Neural cell (in vitro differentiated cells): Measurements from ENCODE around the gene PIK3R3. TPM values are rescaled to one million over a fixed set of nuclear protein-coding genes. Genes with fewer than 3 reads are reported as not detected.
"Not testable (repeated sequence)": the region's sequence is repeated elsewhere in the genome, so short reads cannot be mapped to it uniquely, and the experiment has no call there.

ENCODE experiments used
- H2AFZ ChIP-seq: fragments of 200-600, 300-800 bp; sonication (generic), shearing (Covaris generic); 2 replicates; pipeline ENCODE4 v1.6.0; 2014; ENCODE audit warnings: low read depth, mild to moderate bottlenecking, antibody characterized with exemption, low read length, moderate library complexity
- H3F3A ChIP-seq: fragments of 200-600 bp; shearing (Covaris generic); 2 replicates; pipeline ENCODE4 v1.6.1; 2016; ENCODE audit warnings: mild to moderate bottlenecking, moderate library complexity, mixed read lengths, antibody characterized with exemption, low read length; ENCODE audit not compliant: insufficient read depth, poor library complexity, severe bottlenecking
- H3K27ac ChIP-seq: fragments of 200-600, 300-800 bp; sonication (generic), shearing (Covaris generic); 2 replicates; pipeline ENCODE4 v1.5.1; 2014; ENCODE audit warnings: mild to moderate bottlenecking, low read length, moderate library complexity
- H3K27me3 ChIP-seq: fragments of 300-800, 200-600 bp; sonication (generic), shearing (Covaris generic); 2 replicates; pipeline ENCODE4 v1.6.0; 2014; ENCODE audit warnings: mild to moderate bottlenecking, low read depth, low read length, moderate library complexity; ENCODE audit not compliant: insufficient read depth
- H3K36me3 ChIP-seq: fragments of 300-800, 200-600 bp; sonication (generic), shearing (Covaris generic); 2 replicates; pipeline ENCODE4 v1.5.1; 2014; ENCODE audit warnings: mild to moderate bottlenecking, antibody characterized with exemption, low read length, moderate library complexity; ENCODE audit not compliant: insufficient read depth
- H3K4me2 ChIP-seq: fragments of 300-800, 200-600 bp; sonication (generic), shearing (Covaris generic); 2 replicates; pipeline ENCODE4 v1.6.0; 2014; ENCODE audit warnings: mild to moderate bottlenecking, low read length
- H3K4me3 ChIP-seq: fragments of 300-800, 200-600 bp; sonication (generic), shearing (Covaris generic); 2 replicates; pipeline ENCODE4 v1.5.1; 2014; ENCODE audit warnings: mild to moderate bottlenecking, low read length, moderate library complexity
- H3K79me2 ChIP-seq: fragments of 200-600 bp; shearing (Covaris generic); replicated peaks from 2 replicates; pipeline ENCODE4 v1.6.0; 2014; ENCODE audit warnings: mild to moderate bottlenecking, low read length, moderate library complexity; ENCODE audit not compliant: insufficient read depth
- H3K9ac ChIP-seq: fragments of 300-800, 200-600 bp; sonication (generic), shearing (Covaris generic); 2 replicates; pipeline ENCODE4 v1.6.1; 2016; ENCODE audit warnings: mild to moderate bottlenecking, low read length, mixed read lengths
- H3K9me2 ChIP-seq: fragments of 200-600 bp; shearing (Covaris generic); 2 replicates; pipeline ENCODE4 v1.6.1; 2016; ENCODE audit warnings: mild to moderate bottlenecking, low read length, mixed read lengths; ENCODE audit not compliant: insufficient read depth
- H3K9me3 ChIP-seq: fragments of 200-600, 300-800 bp; sonication (generic), shearing (Covaris generic); 2 replicates; pipeline ENCODE4 v1.6.1; 2016; ENCODE audit warnings: mild to moderate bottlenecking, mixed run types, low read length, moderate library complexity, mixed read lengths
- H4K20me1 ChIP-seq: fragments of 200-600 bp; shearing (Covaris generic); 2 replicates; pipeline ENCODE4 v1.6.1; 2016; ENCODE audit warnings: mild to moderate bottlenecking, mixed run types; ENCODE audit not compliant: insufficient read depth
- CTCF ChIP-seq: fragments of 450-650 bp; IDR thresholded peaks from 2 replicates; pipeline ENCODE4 v1.5.1; 2014; ENCODE audit warnings: antibody characterized with exemption, mild to moderate bottlenecking, moderate library complexity; ENCODE audit not compliant: poor library complexity, severe bottlenecking
- EZH2 ChIP-seq: fragments of 200-600, 300-800 bp; shearing (Covaris generic), sonication (generic); IDR thresholded peaks from 2 replicates; pipeline ENCODE4 v1.6.1; 2014; ENCODE audit warnings: antibody characterized with exemption, low read length, borderline replicate concordance, mild to moderate bottlenecking; ENCODE audit not compliant: insufficient read depth, poor library complexity, severe bottlenecking
- MXI1 ChIP-seq: fragments of 450-650 bp; conservative IDR thresholded peaks from 2 replicates; pipeline ENCODE4 v1.6.1; 2014; ENCODE audit warnings: antibody characterized with exemption, mild to moderate bottlenecking; ENCODE audit not compliant: poor library complexity, severe bottlenecking
- POLR2AphosphoS5 ChIP-seq: IDR thresholded peaks from 2 replicates; pipeline ENCODE4 v1.6.1; 2012
- RAD21 ChIP-seq: fragments of 450-650 bp; conservative IDR thresholded peaks from 2 replicates; pipeline ENCODE4 v1.6.1; 2014; ENCODE audit warnings: antibody characterized with exemption, mild to moderate bottlenecking, moderate library complexity
- REST ChIP-seq: IDR thresholded peaks from 2 replicates; pipeline ENCODE4 v1.6.1; 2012; ENCODE audit warnings: borderline replicate concordance
- SMC3 ChIP-seq: fragments of 450-650 bp; conservative IDR thresholded peaks from 2 replicates; pipeline ENCODE4 v1.6.1; 2014; ENCODE audit warnings: antibody characterized with exemption, mild to moderate bottlenecking, moderate library complexity; ENCODE audit not compliant: poor library complexity
- TAF1 ChIP-seq: IDR thresholded peaks from 2 replicates; pipeline ENCODE4 v1.6.1; 2012; ENCODE audit warnings: low read depth
- polyA plus RNA-seq: library from polyadenylated mRNA; depleted of rRNA; stranded (reverse); fragments of >200 nt; gene quantifications from 2 replicates; pipeline ENCODE4 v1.2.3, GENCODE V29; 2014

PIK3R3 gene
- polyA plus RNA-seq, 1 donor from 2014 or later = 119 TPM

GRCh38 chr1:46096269-46097148 is 35.9 kb downstream of the PIK3R3 start:
- Histone ChIP-seq H3K4me3 (no peak overlapping the region), H3K79me2 (peaks cover 97% of the 10 kb centered on the region), H4K20me1 (peaks cover 20% of the 10 kb centered on the region), H3K27ac (no peak overlapping the region), H3F3A (no peaks in the 10 kb centered on the region), H3K4me2 (no peak overlapping the region), H2AFZ (no peak overlapping the region), H3K9ac (no peak overlapping the region), H3K9me3 (no peaks in the 10 kb centered on the region), H3K36me3 (peaks cover 8% of the 10 kb centered on the region), H3K9me2 (no peaks in the 10 kb centered on the region), H3K27me3 (no peaks in the 10 kb centered on the region)
- TF ChIP-seq CTCF (no peak), POLR2AphosphoS5 (no peak), TAF1 (no peak), RAD21 (no peak), MXI1 (no peak), SMC3 (no peak), REST (no peak), EZH2 (no peak)

DNA sequence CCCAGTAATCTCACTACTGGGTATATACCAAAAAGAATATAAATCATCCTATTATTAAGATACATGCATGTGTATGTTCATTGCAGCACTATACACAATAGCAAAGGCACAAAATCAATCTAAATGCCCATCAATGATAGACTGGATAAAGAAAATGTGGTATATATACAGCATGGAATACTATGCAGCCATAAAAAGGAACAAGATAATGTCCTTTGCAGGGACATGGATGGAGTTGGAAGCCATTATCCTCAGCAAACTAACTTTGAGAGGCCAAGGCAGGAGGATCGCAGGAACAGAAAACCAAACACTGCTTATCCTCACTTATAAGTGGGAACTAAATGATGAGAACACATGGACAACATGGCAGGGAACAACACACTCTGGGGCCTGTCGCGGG is 37.3 kb downstream of the PIK3R3 start:
- Histone ChIP-seq H3K79me2 (peaks cover 98% of the 10 kb centered on the region), H4K20me1 (peaks cover 20% of the 10 kb centered on the region)
- H3F3A ChIP-seq, H3K4me3 ChIP-seq, H3K36me3 ChIP-seq, H3K27ac ChIP-seq, H3K27me3 ChIP-seq, H3K9me2 ChIP-seq, H3K4me2 ChIP-seq, H3K9ac ChIP-seq, H3K9me3 ChIP-seq, H2AFZ ChIP-seq: not testable (repeated sequence)
